Activated naive CD8-positive, alpha-beta T cell treated with anti-CD3 and anti-CD28 coated beads, Interleukin-2, amount 10 ng/mL, durations not matched to agents 7 days and 5 days (primary cell): ENCODE data around the gene ST8SIA5. TPM values are rescaled to one million over a fixed set of nuclear protein-coding genes. Genes with fewer than 3 reads are reported as not detected.
A peak's percentile ranks its signal among the peaks of the same experiment; 100 is the strongest.

Source experiments
- ATAC-seq: fragments of 150-1000 bp; cut with Tn5 transposase; one replicate; pipeline ENCODE4 v1.10.0; 2021; ENCODE audit warnings: low read depth, moderate library complexity
- POLR2A ChIA-PET: fragments of 350-600 bp; sonication (Branson Sonifier 250); formaldehyde crosslinking; loops from one replicate; lab custom pipeline; 2021; ENCODE audit warnings: antibody characterized with exemption; lab: Charles Lee
- DNase-seq: peaks from one replicate; pipeline ENCODE4 v3.0.0; 2021
- H3K27ac Mint-ChIP-seq: one replicate; pipeline ENCODE4 v1.8.0; 2022; ENCODE audit warnings: mild to moderate bottlenecking, mixed read lengths
- H3K27me3 Mint-ChIP-seq: one replicate; pipeline ENCODE4 v1.8.0; 2022; ENCODE audit warnings: mild to moderate bottlenecking, moderate library complexity, mixed read lengths
- H3K36me3 Mint-ChIP-seq: one replicate; pipeline ENCODE4 v1.8.0; 2021; ENCODE audit warnings: mild to moderate bottlenecking, mixed read lengths
- H3K4me1 Mint-ChIP-seq: one replicate; pipeline ENCODE4 v1.8.0; 2021; ENCODE audit warnings: mixed read lengths
- H3K4me3 Mint-ChIP-seq: one replicate; pipeline ENCODE4 v1.8.0; 2022; ENCODE audit warnings: mild to moderate bottlenecking, moderate library complexity, mixed read lengths
- H3K9me3 Mint-ChIP-seq: one replicate; pipeline ENCODE4 v1.8.0; 2021; ENCODE audit warnings: mixed read lengths
- total RNA-seq, 2 experiments: library from RNA; stranded (reverse); gene quantifications; one replicate each; pipeline ENCODE4 v1.2.3, GENCODE V29; 2021

ST8SIA5 gene
- total RNA-seq, 2 experiments from 2014 or later: not detected

DNA sequence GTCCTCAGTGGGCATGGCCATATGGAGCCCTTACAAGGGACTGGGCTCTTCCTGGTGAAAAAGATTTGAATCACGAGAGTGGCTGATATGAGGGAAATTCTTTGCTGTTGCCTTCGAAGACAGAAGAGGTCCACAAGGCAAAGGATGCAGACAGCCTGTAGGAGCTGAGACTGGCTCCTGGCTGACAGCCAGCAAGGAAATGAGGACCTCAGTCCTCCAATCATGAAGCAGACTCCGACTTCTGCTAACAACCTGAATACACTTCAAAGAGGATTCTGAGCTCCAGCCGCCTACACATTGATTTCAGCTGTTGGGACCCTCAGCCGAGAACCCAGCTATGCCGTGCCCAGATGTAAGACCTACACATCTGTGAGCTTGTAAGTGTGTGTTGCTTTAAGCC, 3.0 kb upstream of the ST8SIA5 start:
- Mint-ChIP-seq H3K27me3 (peaks cover 81% of the 10 kb centered on the region), H3K9me3 (no peaks in the 10 kb centered on the region), H3K4me1 (peaks cover 14% of the 10 kb centered on the region), H3K36me3 (no peaks in the 10 kb centered on the region), H3K4me3 (no peak overlapping the region), H3K27ac (no peak overlapping the region)
- POLR2A ChIA-PET: no interaction called here
- ATAC-seq (no peak), DNase-seq (no peak)

DNA sequence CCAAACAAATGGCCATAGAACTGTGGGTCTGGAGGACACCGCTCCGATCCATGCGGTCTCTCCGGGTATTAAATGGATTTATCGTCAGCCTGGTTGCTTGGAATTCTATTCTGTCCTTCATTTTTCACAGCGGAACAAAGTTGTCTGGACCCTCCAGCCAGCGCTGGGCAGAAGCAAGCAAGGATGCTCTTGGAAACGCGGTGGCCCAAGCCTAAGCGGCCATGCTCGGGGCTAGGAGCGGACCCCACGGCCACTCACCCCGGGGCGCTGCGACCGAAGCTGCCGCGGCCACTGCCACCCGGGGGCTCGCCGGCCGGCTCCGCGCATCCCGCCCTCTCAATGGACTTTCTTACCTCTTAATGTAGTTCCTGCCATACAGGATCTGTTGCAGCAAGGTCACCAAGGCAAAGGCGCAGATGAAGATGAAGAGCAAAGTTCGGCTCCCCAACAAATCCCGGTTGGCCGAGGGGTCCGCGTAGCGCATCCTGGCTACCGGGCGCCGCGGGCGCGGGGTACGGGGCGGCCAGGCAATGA, 761 bp downstream of the ST8SIA5 start:
- Mint-ChIP-seq H3K27ac (no peak overlapping the region), H3K9me3 (peaks cover 1% of the 10 kb centered on the region), H3K27me3 (peaks cover 55% of the 10 kb centered on the region), H3K4me1 (peaks cover 25% of the 10 kb centered on the region), H3K36me3 (no peaks in the 10 kb centered on the region), H3K4me3 (peak overlapping the region; percentile 47)
- POLR2A ChIA-PET: no interaction called here
- no peak for DNase-seq
- ATAC-seq: no peak

DNA sequence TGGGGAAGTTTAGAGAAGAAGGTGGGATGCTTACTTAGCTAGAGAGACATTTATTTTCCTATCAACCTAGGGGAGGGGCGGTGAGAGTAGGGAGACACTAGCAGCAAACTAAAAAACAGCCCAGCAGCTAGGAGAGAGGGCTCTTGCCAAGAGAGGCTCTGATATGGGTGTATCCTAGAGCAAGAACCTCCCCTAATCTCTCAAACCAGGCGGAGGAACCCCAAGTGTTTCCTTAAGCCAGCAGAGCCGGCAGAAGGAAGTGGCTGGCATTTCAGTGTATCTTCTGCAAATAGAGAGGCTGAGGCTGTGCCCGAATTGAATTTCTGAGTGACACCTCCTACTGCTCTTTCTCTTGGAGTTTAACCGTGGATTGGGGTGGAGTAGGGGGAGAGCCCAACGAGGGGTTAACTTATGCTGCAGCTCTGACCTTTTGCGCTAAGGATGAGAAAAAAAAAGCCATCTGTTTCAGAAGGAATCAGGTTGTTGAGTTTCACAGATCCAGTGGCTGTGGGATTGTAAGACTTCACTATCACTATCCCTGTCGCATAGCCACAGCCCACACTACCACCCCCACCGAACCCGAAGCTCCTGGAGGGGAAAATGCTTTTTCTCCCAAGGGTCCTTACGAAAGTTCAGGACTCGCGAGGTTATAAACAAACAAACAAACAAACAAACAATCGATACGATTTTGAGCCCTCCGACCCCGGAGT, 1.4 kb downstream of the ST8SIA5 start:
- Mint-ChIP-seq H3K27me3 (peaks cover 55% of the 10 kb centered on the region), H3K4me1 (peaks cover 25% of the 10 kb centered on the region), H3K4me3 (peak overlapping the region; percentile 45), H3K27ac (no peak overlapping the region), H3K9me3 (peaks cover 1% of the 10 kb centered on the region), H3K36me3 (no peaks in the 10 kb centered on the region)
- DNase-seq (no peak), ATAC-seq (no peak)
- POLR2A ChIA-PET: no interaction called here

DNA sequence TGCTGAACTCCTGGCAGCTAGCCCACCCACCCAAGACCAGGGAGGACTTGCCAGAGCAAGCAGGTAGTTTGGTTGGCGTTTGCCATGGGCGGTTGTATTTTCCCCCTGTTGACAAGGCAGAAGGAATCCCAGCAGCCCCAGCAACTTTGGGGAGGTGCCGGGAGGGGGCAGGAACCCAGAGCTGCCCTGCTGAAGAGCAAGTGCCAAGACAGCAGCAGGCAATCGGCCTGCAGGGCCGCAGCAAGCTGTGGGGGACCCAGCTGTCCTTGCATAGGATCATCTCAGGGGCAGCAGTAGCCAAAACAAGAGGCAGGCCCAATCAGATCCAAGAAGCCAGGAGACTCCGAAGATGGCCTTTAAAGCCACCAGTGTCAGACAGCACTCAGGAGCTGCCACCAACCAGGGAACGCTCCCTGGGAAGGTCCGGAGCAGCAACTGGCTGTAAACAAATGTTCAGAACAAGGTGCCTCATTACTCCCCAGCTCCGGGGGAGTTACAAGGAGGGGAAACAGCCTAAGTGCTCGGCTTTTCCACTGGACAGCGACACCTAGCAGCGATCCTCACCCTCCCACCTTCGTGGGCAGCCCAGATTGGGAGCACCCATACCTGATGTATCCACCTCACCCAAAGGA, 2.1 kb downstream of the ST8SIA5 start:
- H3K27ac Mint-ChIP-seq: peak overlapping the region; percentile 65
- H3K4me1 Mint-ChIP-seq: peaks cover 25% of the 10 kb centered on the region
- peak overlapping the region; percentile 9 for H3K4me3 Mint-ChIP-seq
- POLR2A ChIA-PET: no interaction called here
- ATAC-seq (no peak), DNase-seq (no peak)
- no peaks in the 10 kb centered on the region for H3K36me3 Mint-ChIP-seq
- peaks cover 53% of the 10 kb centered on the region for H3K27me3 Mint-ChIP-seq
- peaks cover 1% of the 10 kb centered on the region for H3K9me3 Mint-ChIP-seq

DNA sequence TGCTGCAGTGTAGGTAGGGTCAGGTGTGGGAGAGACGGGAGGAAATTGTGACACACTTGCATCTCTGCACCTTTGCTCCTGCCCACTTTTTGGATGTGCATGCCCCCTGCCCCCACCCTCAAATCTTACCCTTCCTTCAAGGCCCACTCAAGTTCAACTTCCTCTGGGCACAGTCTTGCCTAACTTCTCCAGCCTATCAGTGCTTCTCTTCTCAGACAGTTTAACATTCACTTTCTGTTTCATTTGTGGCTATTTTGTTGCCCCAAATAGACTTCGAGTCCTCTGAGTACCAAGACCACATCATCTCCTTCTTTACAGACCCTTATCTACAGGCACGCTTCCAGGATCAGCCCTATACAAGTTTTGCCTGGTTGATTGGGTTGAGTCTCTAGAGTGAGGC, 2.7 kb downstream of the ST8SIA5 start:
- H3K27me3 Mint-ChIP-seq: peaks cover 51% of the 10 kb centered on the region
- ATAC-seq (peak; percentile 68), DNase-seq (no peak)
- H3K27ac Mint-ChIP-seq: peak overlapping the region; percentile 65
- POLR2A ChIA-PET: no interaction called here
- peaks cover 25% of the 10 kb centered on the region for H3K4me1 Mint-ChIP-seq
- H3K36me3 Mint-ChIP-seq: no peaks in the 10 kb centered on the region
- H3K9me3 Mint-ChIP-seq: peaks cover 1% of the 10 kb centered on the region
- H3K4me3 Mint-ChIP-seq: no peak overlapping the region

DNA sequence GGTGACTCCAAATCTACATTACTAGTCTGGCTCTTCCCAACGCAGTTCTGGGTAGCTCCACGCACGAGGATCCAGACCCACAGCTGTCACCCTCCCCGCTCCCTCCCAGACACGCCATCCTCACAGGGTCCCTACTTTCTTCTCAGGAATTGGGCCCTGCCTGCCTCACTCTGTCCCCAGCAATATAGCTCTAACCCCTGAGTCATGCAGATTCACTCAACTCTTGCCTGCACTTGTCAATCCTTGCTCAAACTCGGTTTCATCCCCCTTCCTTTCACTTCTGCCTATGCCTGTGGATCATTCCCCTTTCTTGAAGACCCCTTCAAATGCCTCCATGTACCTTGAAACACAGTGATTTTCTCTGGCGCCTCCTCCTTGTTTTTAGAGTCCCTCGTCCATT, 5.0 kb downstream of the ST8SIA5 start:
- H3K4me1 Mint-ChIP-seq: peaks cover 19% of the 10 kb centered on the region
- POLR2A ChIA-PET: no interaction called here
- no peak for ATAC-seq
- no peak for DNase-seq
- H3K9me3 Mint-ChIP-seq: peaks cover 3% of the 10 kb centered on the region
- H3K27ac Mint-ChIP-seq: no peak overlapping the region
- no peak overlapping the region for H3K4me3 Mint-ChIP-seq
- no peaks in the 10 kb centered on the region for H3K36me3 Mint-ChIP-seq
- peaks cover 36% of the 10 kb centered on the region for H3K27me3 Mint-ChIP-seq

DNA sequence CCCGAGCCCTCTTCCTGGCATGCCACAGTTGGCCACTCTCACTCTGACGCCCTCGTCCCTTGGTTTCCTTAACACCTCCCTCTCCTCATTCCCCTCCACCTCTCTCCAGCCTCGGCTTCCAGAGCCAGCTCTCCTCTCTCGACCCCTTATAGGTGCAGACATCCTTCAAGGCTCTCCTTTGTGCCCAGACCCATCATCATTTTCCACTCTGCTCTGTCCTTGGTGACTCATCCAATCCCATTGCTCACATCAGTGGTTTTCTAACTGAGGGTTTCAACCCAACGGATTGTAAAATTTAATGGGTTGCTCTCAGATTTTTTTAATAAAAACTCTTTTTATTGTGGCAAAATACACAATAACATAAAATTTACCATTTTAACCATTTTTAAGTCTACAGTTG, 6.2 kb downstream of the ST8SIA5 start:
- POLR2A ChIA-PET: no interaction called here
- DNase-seq: no peak
- Mint-ChIP-seq H3K27ac (no peak overlapping the region), H3K4me3 (no peak overlapping the region), H3K27me3 (peaks cover 42% of the 10 kb centered on the region), H3K4me1 (peaks cover 18% of the 10 kb centered on the region), H3K36me3 (no peaks in the 10 kb centered on the region), H3K9me3 (peaks cover 5% of the 10 kb centered on the region)
- no peak for ATAC-seq

DNA sequence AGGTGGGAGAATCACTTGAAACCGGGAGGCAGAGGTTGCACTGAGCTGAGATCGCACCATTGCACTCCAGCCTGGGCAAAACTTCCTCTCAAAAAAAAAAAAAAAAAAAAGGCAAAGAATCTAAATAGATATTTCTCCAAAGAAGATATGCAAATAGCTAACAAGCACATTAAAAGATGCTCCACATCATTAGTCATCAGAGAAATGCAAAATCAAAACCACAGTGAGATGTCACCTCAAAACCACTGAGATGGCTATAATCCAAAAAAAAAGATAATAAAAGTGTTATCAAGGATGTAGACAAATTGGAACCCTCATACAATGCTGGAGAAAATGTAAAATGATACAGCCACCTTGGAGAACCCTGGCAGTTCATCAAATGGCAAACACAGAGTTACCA, 8.4 kb downstream of the ST8SIA5 start:
- POLR2A ChIA-PET: no interaction called here
- no peak overlapping the region for H3K4me3 Mint-ChIP-seq
- no peaks in the 10 kb centered on the region for H3K36me3 Mint-ChIP-seq
- ATAC-seq: no peak
- peaks cover 52% of the 10 kb centered on the region for H3K27me3 Mint-ChIP-seq
- no peak for DNase-seq
- H3K4me1 Mint-ChIP-seq: no peaks in the 10 kb centered on the region
- no peak overlapping the region for H3K27ac Mint-ChIP-seq
- H3K9me3 Mint-ChIP-seq: peaks cover 3% of the 10 kb centered on the region

DNA sequence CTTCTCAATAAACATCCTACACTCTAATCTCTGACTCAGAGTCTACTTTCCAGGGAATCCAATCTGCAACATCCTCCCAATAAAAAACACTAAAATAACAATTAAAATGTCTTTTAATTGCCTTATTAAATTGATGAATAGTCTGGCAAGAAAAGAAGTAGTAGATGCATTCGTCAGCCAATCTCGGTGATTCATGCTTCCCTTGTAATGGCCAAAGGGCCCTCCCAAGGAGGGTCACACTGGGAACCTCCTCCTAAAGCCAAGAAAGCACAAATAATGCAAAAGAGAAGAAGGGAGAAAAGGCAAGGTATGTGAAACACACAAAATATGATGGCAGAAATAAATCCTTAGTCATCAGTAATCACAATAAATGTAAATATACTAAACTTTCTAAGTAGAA, 16.8 kb downstream of the ST8SIA5 start:
- H3K9me3 Mint-ChIP-seq: peaks cover 3% of the 10 kb centered on the region
- no peak overlapping the region for H3K4me3 Mint-ChIP-seq
- DNase-seq (no peak), ATAC-seq (no peak)
- peaks cover 32% of the 10 kb centered on the region for H3K27me3 Mint-ChIP-seq
- no peaks in the 10 kb centered on the region for H3K36me3 Mint-ChIP-seq
- POLR2A ChIA-PET: no interaction called here
- H3K4me1 Mint-ChIP-seq: no peaks in the 10 kb centered on the region
- H3K27ac Mint-ChIP-seq: no peak overlapping the region

DNA sequence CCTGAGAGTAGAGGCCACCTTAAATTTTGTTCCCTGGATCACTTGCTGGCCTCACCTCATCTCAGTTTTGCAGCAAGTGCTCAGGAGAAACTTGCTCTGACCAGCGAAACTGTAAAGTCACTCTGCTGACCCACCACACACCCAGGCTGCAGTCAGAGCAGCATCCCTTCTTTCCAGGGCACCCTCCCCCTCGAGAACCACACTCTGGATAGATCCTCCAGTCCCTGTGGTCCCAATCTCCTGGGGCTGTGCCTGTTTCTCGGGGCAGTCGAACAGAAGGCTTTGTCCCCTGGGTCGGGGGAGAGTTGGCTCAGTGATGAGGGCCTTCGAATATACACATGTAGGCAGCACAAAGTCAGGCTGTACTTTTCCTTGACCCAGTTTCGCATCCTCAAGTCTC, 18.4 kb downstream of the ST8SIA5 start:
- POLR2A ChIA-PET: no interaction called here
- no peak for DNase-seq
- Mint-ChIP-seq H3K9me3 (peaks cover 3% of the 10 kb centered on the region), H3K36me3 (no peaks in the 10 kb centered on the region), H3K27me3 (peaks cover 21% of the 10 kb centered on the region), H3K4me3 (no peak overlapping the region), H3K4me1 (no peaks in the 10 kb centered on the region), H3K27ac (no peak overlapping the region)
- ATAC-seq: no peak

DNA sequence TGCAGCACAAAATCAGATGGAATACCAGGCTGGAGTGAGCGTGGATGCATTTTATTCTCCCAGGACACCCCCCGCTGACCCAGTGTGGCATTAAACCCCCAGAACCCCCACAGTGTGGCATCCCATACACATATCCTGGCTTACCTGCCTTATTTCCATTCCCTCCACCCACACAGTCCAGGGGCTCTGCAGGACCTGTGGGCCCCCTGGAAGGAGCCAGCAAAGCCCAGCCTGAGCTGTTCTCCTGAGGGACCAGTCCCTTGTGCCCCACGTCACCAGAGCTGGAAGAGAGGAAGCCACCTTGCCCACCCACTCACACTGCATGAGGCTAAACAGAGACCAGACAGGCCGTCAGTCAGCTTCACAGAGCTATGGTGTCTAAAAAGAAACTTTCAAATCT, 20.1 kb downstream of the ST8SIA5 start:
- H3K36me3 Mint-ChIP-seq: no peaks in the 10 kb centered on the region
- H3K4me3 Mint-ChIP-seq: no peak overlapping the region
- H3K4me1 Mint-ChIP-seq: no peaks in the 10 kb centered on the region
- H3K27ac Mint-ChIP-seq: no peak overlapping the region
- POLR2A ChIA-PET: no interaction called here
- peaks cover 7% of the 10 kb centered on the region for H3K27me3 Mint-ChIP-seq
- peaks cover 2% of the 10 kb centered on the region for H3K9me3 Mint-ChIP-seq
- no peak for ATAC-seq
- DNase-seq: no peak

DNA sequence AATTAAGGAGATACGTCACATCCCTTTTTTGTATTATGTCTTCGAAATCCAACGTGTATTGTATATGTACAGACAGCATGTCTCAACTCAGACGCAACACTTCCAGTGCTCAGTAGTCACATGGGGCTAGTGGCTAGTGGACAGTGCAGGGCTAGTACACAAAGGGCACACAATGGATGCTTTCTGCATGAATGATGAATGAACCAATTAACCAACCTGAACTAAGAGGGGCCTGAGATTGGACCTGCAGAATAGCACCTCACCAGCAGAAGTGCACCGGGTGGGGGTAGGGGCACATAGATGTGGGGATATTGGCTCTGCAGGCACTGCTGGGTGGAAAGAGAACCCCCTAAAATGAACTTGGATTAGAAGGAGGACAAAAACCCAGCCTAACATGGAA, 20.7 kb downstream of the ST8SIA5 start:
- H3K27ac Mint-ChIP-seq: no peak overlapping the region
- H3K36me3 Mint-ChIP-seq: no peaks in the 10 kb centered on the region
- no peak for ATAC-seq
- H3K9me3 Mint-ChIP-seq: peaks cover 2% of the 10 kb centered on the region
- DNase-seq: no peak
- no peak overlapping the region for H3K4me3 Mint-ChIP-seq
- POLR2A ChIA-PET: no interaction called here
- H3K27me3 Mint-ChIP-seq: peaks cover 7% of the 10 kb centered on the region
- H3K4me1 Mint-ChIP-seq: no peaks in the 10 kb centered on the region

DNA sequence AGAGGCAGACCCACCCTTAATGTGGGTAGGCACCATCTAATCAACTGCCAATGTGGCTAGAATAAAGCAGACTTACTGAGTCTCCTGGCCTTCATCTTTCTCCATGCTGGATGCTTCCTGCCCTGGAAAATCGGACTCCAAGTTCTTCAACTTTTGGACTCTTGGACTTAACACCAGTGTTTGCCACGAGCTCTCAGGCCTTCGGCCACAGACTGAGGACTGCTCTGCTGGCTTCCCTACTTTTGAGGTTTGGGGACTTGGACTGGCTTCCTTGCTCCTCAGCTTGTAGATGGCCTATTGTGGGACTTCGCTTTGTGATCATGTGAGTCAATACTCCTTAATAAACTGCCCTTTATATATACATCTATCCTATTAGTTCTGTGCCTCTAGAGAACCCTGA, 21.9 kb downstream of the ST8SIA5 start:
- DNase-seq (no peak), ATAC-seq (no peak)
- Mint-ChIP-seq H3K9me3 (peaks cover 3% of the 10 kb centered on the region), H3K27ac (no peak overlapping the region), H3K27me3 (peaks cover 7% of the 10 kb centered on the region), H3K36me3 (no peaks in the 10 kb centered on the region), H3K4me1 (no peaks in the 10 kb centered on the region), H3K4me3 (no peak overlapping the region)
- POLR2A ChIA-PET: no interaction called here

DNA sequence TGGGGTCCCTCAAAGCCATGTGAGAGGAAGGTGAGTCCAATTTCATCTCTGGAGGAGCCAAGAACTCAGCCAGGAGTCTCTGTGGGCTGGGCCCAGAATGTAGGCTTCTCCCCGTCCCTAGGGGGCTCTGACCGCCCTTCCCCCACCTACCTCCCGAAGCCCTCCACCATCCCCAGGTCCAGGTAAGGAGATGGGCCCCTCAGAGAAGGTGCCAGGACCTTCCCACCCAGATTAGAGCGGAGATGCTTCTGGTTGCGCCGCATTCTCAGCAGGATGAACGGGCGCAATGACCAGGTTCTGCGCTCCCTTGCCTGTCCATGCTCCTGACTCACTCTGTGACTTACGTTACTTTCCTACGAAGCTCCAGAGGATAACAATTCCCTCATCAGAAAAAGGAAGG, 23.0 kb downstream of the ST8SIA5 start:
- ATAC-seq (no peak), DNase-seq (no peak)
- Mint-ChIP-seq H3K27me3 (peaks cover 7% of the 10 kb centered on the region), H3K4me3 (no peak overlapping the region), H3K9me3 (peaks cover 6% of the 10 kb centered on the region), H3K27ac (no peak overlapping the region), H3K36me3 (no peaks in the 10 kb centered on the region), H3K4me1 (no peaks in the 10 kb centered on the region)
- POLR2A ChIA-PET: no interaction called here
